HEK293 (cell line): ENCODE measurements around the gene PCDHAC2.

ENCODE experiments used
- CTCF ChIP-seq: fragments of 450-650 bp; formaldehyde crosslinking; IDR thresholded peaks from 2 replicates; pipeline ENCODE4 v1.5.1; 2016; ENCODE audit warnings: missing biosample characterization, missing genetic modification characterization
- REST ChIP-seq: fragments of 450-650 bp; formaldehyde crosslinking; IDR thresholded peaks from 2 replicates; pipeline ENCODE4 v1.5.1; 2016; ENCODE audit warnings: missing biosample characterization, missing genetic modification characterization
- SP3 ChIP-seq: fragments of 450-650 bp; formaldehyde crosslinking; IDR thresholded peaks from 2 replicates; pipeline ENCODE4 v1.5.1; 2016; ENCODE audit warnings: missing biosample characterization, missing genetic modification characterization
- TCF7L2 ChIP-seq: IDR thresholded peaks from 2 replicates; pipeline ENCODE4 v1.6.1; 2011; ENCODE audit warnings: low read depth, mild to moderate bottlenecking, inconsistent platforms, low read length, moderate library complexity, borderline replicate concordance
- ZBTB1 ChIP-seq: fragments of 450-650 bp; formaldehyde crosslinking; IDR thresholded peaks from 2 replicates; pipeline ENCODE4 v1.5.1; 2016; ENCODE audit warnings: missing biosample characterization, missing genetic modification characterization
- ZNF174 ChIP-seq: fragments of 450-650 bp; formaldehyde crosslinking; IDR thresholded peaks from 2 replicates; pipeline ENCODE4 v1.5.0; 2017; ENCODE audit warnings: missing biosample characterization, mild to moderate bottlenecking, missing genetic modification characterization
- ZNF280C ChIP-seq: fragments of 450-650 bp; formaldehyde crosslinking; IDR thresholded peaks from 2 replicates; pipeline ENCODE4 v1.5.1; 2016; ENCODE audit warnings: missing biosample characterization, missing genetic modification characterization
- ZNF335 ChIP-seq: fragments of 450-650 bp; formaldehyde crosslinking; conservative IDR thresholded peaks from 2 replicates; pipeline ENCODE4 v1.5.1; 2016; ENCODE audit warnings: missing biosample characterization, missing genetic modification characterization
- ZNF341 ChIP-seq: fragments of 450-650 bp; formaldehyde crosslinking; IDR thresholded peaks from 2 replicates; pipeline ENCODE4; 2016; ENCODE audit warnings: low read depth, missing biosample characterization, missing genetic modification characterization
- ZNF501 ChIP-seq: fragments of 450-650 bp; formaldehyde crosslinking; IDR thresholded peaks from 2 replicates; pipeline ENCODE4 v1.5.1; 2016; ENCODE audit warnings: missing biosample characterization, missing genetic modification characterization
- ZNF76 ChIP-seq: fragments of 450-650 bp; formaldehyde crosslinking; IDR thresholded peaks from 2 replicates; pipeline ENCODE4; 2016; ENCODE audit warnings: low read depth, missing biosample characterization, missing genetic modification characterization, borderline replicate concordance
- ZNF776 ChIP-seq: fragments of 450-650 bp; formaldehyde crosslinking; IDR thresholded peaks from 2 replicates; pipeline ENCODE4 v1.5.0; 2017; ENCODE audit warnings: missing biosample characterization, missing genetic modification characterization, borderline replicate concordance
- TF ChIP-seq, protein P1 (sequence below): fragments of 450-650 bp; formaldehyde crosslinking; IDR thresholded peaks from 2 replicates; pipeline ENCODE4 v1.5.1; 2016; ENCODE audit warnings: missing biosample characterization, missing genetic modification characterization

- no peak for TF ChIP-seq ZNF501
- no peak for TF ChIP-seq CTCF (tag by site-specific recombination)
- TF ChIP-seq ZNF776 (tag by site-specific recombination) = no peak
- TF ChIP-seq ZBTB1 (tag by site-specific recombination) = no peak
- TF ChIP-seq ZNF174 (tag by site-specific recombination) = no peak
- TF ChIP-seq ZNF341 (tag by site-specific recombination) = no peak
- TF ChIP-seq ZNF76 (tag by site-specific recombination) = no peak
- no peak for TF ChIP-seq ZNF335
- TF ChIP-seq, protein P1, sequence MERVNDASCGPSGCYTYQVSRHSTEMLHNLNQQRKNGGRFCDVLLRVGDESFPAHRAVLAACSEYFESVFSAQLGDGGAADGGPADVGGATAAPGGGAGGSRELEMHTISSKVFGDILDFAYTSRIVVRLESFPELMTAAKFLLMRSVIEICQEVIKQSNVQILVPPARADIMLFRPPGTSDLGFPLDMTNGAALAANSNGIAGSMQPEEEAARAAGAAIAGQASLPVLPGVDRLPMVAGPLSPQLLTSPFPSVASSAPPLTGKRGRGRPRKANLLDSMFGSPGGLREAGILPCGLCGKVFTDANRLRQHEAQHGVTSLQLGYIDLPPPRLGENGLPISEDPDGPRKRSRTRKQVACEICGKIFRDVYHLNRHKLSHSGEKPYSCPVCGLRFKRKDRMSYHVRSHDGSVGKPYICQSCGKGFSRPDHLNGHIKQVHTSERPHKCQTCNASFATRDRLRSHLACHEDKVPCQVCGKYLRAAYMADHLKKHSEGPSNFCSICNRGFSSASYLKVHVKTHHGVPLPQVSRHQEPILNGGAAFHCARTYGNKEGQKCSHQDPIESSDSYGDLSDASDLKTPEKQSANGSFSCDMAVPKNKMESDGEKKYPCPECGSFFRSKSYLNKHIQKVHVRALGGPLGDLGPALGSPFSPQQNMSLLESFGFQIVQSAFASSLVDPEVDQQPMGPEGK (tag by site-specific recombination) = no peak
- TF ChIP-seq SP3 (tag by site-specific recombination) = no peak
- TF ChIP-seq ZNF280C = no peak
- no peak for TF ChIP-seq TCF7L2
- no peak for TF ChIP-seq REST
These were observed 26.6 kb downstream of the PCDHAC2 start for GRCh38 chr5:140992828-140993227.
